Testis (tissue), 3 donors: ENCODE data around the gene SIK3. TPM values are rescaled to one million over a fixed set of nuclear protein-coding genes. Genes with fewer than 3 reads are reported as not detected.

Source experiments
- DNase-seq: peaks from one replicate; pipeline ENCODE4 v3.0.0-alpha.2; 2019
- H3K27ac ChIP-seq, 2 donors: fragments of 200-600 bp; sonication (generic); one replicate each; pipeline ENCODE4 v1.5.1; 2019
- H3K27me3 ChIP-seq: fragments of 200-600 bp; sonication (generic); one replicate; pipeline ENCODE4 v1.5.1; 2019
- H3K36me3 ChIP-seq: fragments of 200-600 bp; sonication (generic); one replicate; pipeline ENCODE4 v1.5.1; 2017; ENCODE audit warnings: low read depth; ENCODE audit errors: missing control alignments
- H3K4me1 ChIP-seq: fragments of 200-600 bp; sonication (generic); one replicate; pipeline ENCODE4 v1.5.1; 2019
- H3K4me3 ChIP-seq, 2 donors: fragments of 200-600 bp; sonication (generic); one replicate each; pipeline ENCODE4 v1.5.1; 2017 to 2019
- H3K9me3 ChIP-seq: fragments of 200-600 bp; sonication (generic); one replicate; pipeline ENCODE4 v1.5.1; 2017
- CTCF ChIP-seq, 3 experiments: fragments of 450-650 bp in 2 of 3; fragments of 200-600 bp in 1 of 3; sonication (generic) in 1 of 3; IDR thresholded peaks; one replicate each; pipeline ENCODE4 v1.5.1; 2016 to 2019; ENCODE audit warnings: antibody characterized with exemption in 3 of 3, mild to moderate bottlenecking in 2 of 3, moderate library complexity in 1 of 3
- POLR2A ChIP-seq: fragments of 450-650 bp; IDR thresholded peaks from one replicate; pipeline ENCODE4 v1.6.1; 2017; ENCODE audit warnings: antibody characterized with exemption, mild to moderate bottlenecking, moderate library complexity
- WGBS, 2 donors: methylation state at CpG; one replicate each; pipeline ENCODE4 v1.1.5; 2018; 5-methylcytosine and 5-hydroxymethylcytosine counted together
- intact Hi-C: fragments of 100-400 bp; cut with DNase I; formaldehyde crosslinking; loops from one replicate; pipeline ENCODE4 v1.15.1; 2023; ENCODE audit warnings: low total_unique reads
- polyA plus RNA-seq: library from polyadenylated mRNA; stranded (reverse); fragments of 350-450 nt; fragmentation: Illumina TruSeq; extraction: RNeasy Lipid Tissue Mini Kit (QIAGEN cat#74804); gene quantifications from one replicate; pipeline ENCODE4 v1.2.3, GENCODE V29; 2014; ENCODE audit warnings: low read depth, low replicate concordance; ENCODE audit not compliant: insufficient read depth
- total RNA-seq, 2 donors: library from RNA; depleted of rRNA; stranded (reverse); fragments of >200 nt; gene quantifications; one replicate each; pipeline ENCODE4 v1.2.3, GENCODE V29; 2016

The SIK3 gene
- total and polyA plus RNA-seq, 3 donors from 2014 or later, result 112 to 125 (median 123) TPM

GRCh38 chr11:116925050-116925449 is 173.2 kb downstream of the SIK3 start:
- no peak for TF ChIP-seq CTCF (IDR thresholded peaks at IDR 0.05)
- TF ChIP-seq POLR2A, result no peak
- H3K4me1 ChIP-seq, result peaks cover 8% of the 10 kb centered on the region
- no peak overlapping the region for H3K4me3 ChIP-seq
- no peak for DNase-seq
- 89 to 92% methylated on average over 8 of the region's 8 CpGs for WGBS, 2 donors
- H3K27me3 ChIP-seq, result no peaks in the 10 kb centered on the region
- no peaks in the 10 kb centered on the region for H3K36me3 ChIP-seq
- no peaks in the 10 kb centered on the region for H3K9me3 ChIP-seq
- no peak overlapping the region for H3K27ac ChIP-seq
- intact Hi-C loops, result no loop called here

GRCh38 chr11:116918925-116919655 is 179.1 kb downstream of the SIK3 start:
- Histone ChIP-seq H3K36me3 (no peaks in the 10 kb centered on the region), H3K27me3 (no peaks in the 10 kb centered on the region), H3K9me3 (no peaks in the 10 kb centered on the region), H3K4me3 (no peak overlapping the region), H3K4me1 (no peaks in the 10 kb centered on the region), H3K27ac (no peak overlapping the region)
- 61 to 64% methylated on average over 3 of the region's 3 CpGs for WGBS, 2 donors
- TF ChIP-seq POLR2A (no peak), CTCF (IDR thresholded peaks at IDR 0.05) (no peak)
- intact Hi-C loops, result no loop called here
- DNase-seq, result no peak

- 81 to 84% methylated on average over 5 of the region's 5 CpGs for WGBS, 2 donors
- no peak for TF ChIP-seq CTCF (IDR thresholded peaks at IDR 0.05)
- TF ChIP-seq POLR2A, result no peak
- no peak for DNase-seq
- Histone ChIP-seq H3K4me3 (no peak overlapping the region), H3K27ac (no peak overlapping the region), H3K27me3 (no peaks in the 10 kb centered on the region), H3K4me1 (no peaks in the 10 kb centered on the region), H3K36me3 (no peaks in the 10 kb centered on the region), H3K9me3 (no peaks in the 10 kb centered on the region)
- intact Hi-C loops, result no loop called here
Observed at GRCh38 chr11:116917632-116918031, 180.6 kb downstream of the SIK3 start.

GRCh38 chr11:116916886-116917285 is 181.3 kb downstream of the SIK3 start:
- TF ChIP-seq CTCF (IDR thresholded peaks at IDR 0.05), result no peak
- no peak for TF ChIP-seq POLR2A
- 92 to 95% methylated on average over 12 of the region's 12 CpGs for WGBS, 2 donors
- no peaks in the 10 kb centered on the region for H3K27me3 ChIP-seq
- no peak for DNase-seq
- intact Hi-C loops, result no loop called here
- H3K4me3 ChIP-seq, result no peak overlapping the region
- no peaks in the 10 kb centered on the region for H3K4me1 ChIP-seq
- no peaks in the 10 kb centered on the region for H3K9me3 ChIP-seq
- H3K36me3 ChIP-seq, result no peaks in the 10 kb centered on the region
- H3K27ac ChIP-seq, result no peak overlapping the region

GRCh38 chr11:116916052-116916451 is 182.2 kb downstream of the SIK3 start:
- no peak for DNase-seq
- intact Hi-C loops, result no loop called here
- WGBS, 2 donors, result 97 to 98% methylated on average over 2 of the region's 2 CpGs

More at GRCh38 chr11:116916052-116916451, 182.2 kb downstream of the SIK3 start:
- Histone ChIP-seq H3K9me3 (no peaks in the 10 kb centered on the region), H3K4me3 (no peak overlapping the region), H3K36me3 (no peaks in the 10 kb centered on the region), H3K4me1 (no peaks in the 10 kb centered on the region), H3K27ac (no peak overlapping the region), H3K27me3 (no peaks in the 10 kb centered on the region)
- TF ChIP-seq CTCF (IDR thresholded peaks at IDR 0.05) (peak in 1 of 3 experiments; percentile 15), POLR2A (no peak)
